AG09309 (cell line): ENCODE measurements around the gene RNF212.
"Not testable (repeated sequence)": the region's sequence is repeated elsewhere in the genome, so short reads cannot be mapped to it uniquely, and the experiment has no call there.

Experiments used
- DNase-seq: peaks from one replicate; pipeline ENCODE4 v3.0.0-alpha.2; 2010; ENCODE audit warnings: low read depth
- H3K4me3 ChIP-seq: 2 replicates; pipeline ENCODE4 v1.5.1; 2011; ENCODE audit warnings: mild to moderate bottlenecking, low read depth, low read length, moderate library complexity; ENCODE audit not compliant: control insufficient read depth
- TF ChIP-seq, protein P1 (sequence below): IDR thresholded peaks from 2 replicates; pipeline ENCODE4 v1.5.1; 2011; ENCODE audit warnings: mild to moderate bottlenecking, low read depth, low read length, inconsistent platforms; ENCODE audit not compliant: insufficient read depth, control insufficient read depth; ENCODE audit errors: missing control alignments

RNF212 gene

DNA sequence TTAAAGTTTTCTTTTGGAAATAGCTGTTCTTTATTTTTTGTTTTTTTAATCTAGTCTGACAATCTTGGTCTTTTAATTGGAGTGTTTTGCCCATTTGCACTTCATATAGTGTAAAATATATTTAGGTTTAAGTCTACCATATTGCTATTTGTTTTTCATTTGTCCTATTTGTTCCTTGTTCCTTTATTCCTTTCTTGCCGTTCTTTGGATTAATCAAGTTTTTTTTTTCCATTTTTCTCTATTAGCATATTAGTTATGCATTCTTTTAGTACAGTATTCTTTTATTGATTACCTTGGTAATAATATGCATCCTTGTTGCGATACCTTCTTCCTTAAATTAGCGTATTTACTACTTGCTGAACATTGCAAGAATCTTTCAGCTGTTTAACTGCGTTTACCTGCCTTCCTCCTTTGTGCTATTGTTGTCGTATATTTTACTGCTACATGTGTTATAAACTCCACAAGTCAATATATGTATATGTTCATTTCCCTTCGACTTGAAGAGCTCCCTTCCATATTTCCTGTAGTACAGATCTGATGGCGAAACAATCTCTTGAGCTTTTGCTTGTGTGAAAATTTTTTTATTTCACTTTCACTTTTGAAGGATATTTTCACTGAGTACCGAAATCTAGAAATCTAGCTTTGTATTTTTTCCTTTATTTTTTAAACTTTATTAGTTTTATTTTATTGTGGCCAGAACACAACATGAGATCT lies 23.9 kb upstream of the RNF212 start:
- H3K4me3 ChIP-seq = no peak overlapping the region
- TF ChIP-seq, protein P1, sequence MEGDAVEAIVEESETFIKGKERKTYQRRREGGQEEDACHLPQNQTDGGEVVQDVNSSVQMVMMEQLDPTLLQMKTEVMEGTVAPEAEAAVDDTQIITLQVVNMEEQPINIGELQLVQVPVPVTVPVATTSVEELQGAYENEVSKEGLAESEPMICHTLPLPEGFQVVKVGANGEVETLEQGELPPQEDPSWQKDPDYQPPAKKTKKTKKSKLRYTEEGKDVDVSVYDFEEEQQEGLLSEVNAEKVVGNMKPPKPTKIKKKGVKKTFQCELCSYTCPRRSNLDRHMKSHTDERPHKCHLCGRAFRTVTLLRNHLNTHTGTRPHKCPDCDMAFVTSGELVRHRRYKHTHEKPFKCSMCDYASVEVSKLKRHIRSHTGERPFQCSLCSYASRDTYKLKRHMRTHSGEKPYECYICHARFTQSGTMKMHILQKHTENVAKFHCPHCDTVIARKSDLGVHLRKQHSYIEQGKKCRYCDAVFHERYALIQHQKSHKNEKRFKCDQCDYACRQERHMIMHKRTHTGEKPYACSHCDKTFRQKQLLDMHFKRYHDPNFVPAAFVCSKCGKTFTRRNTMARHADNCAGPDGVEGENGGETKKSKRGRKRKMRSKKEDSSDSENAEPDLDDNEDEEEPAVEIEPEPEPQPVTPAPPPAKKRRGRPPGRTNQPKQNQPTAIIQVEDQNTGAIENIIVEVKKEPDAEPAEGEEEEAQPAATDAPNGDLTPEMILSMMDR = no peak
- no peak for DNase-seq

DNA sequence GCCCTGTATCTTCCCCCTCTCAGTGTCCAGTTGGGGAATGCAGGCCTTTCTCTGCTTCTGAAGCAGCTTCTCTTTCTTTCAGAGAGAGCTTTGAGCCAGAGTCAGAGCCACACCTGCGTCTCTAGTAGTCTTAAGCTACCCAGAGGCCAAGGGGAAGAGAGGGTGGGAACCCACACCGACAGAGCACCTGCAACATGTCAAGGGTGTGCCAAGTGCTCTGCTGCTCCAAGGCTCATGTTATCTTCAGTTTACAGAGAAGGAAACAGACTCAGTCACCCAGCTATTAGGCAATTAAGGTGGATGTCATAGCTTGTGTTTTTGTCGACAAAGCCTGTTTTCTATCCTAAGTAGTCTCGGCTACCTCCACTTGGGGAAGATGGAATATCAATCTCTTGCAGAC lies 22.7 kb upstream of the RNF212 start:
- DNase-seq = no peak
- H3K4me3 ChIP-seq = no peak overlapping the region
- TF ChIP-seq, protein P1 = no peak

DNA sequence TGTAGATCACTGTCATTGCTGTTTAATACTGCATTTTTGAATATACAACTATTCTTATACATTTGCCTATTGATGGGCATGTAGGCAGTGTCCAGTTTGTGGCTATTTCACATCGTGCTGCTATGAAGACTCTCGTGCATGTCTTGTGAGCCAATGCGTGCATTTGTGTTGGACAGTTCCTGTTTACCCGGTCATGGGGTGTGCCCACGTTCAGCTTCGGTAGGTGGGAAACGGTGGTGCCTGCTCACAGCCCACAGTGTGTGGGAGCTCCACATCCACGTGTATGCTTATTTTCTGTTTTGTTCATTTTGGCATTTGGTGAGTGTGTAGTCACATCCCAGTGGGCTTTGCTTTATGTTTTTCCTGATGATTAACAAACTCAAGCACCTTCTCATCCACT lies 19.7 kb upstream of the RNF212 start:
- H3K4me3 ChIP-seq = no peak overlapping the region
- DNase-seq = no peak
- TF ChIP-seq, protein P1 = no peak

DNA sequence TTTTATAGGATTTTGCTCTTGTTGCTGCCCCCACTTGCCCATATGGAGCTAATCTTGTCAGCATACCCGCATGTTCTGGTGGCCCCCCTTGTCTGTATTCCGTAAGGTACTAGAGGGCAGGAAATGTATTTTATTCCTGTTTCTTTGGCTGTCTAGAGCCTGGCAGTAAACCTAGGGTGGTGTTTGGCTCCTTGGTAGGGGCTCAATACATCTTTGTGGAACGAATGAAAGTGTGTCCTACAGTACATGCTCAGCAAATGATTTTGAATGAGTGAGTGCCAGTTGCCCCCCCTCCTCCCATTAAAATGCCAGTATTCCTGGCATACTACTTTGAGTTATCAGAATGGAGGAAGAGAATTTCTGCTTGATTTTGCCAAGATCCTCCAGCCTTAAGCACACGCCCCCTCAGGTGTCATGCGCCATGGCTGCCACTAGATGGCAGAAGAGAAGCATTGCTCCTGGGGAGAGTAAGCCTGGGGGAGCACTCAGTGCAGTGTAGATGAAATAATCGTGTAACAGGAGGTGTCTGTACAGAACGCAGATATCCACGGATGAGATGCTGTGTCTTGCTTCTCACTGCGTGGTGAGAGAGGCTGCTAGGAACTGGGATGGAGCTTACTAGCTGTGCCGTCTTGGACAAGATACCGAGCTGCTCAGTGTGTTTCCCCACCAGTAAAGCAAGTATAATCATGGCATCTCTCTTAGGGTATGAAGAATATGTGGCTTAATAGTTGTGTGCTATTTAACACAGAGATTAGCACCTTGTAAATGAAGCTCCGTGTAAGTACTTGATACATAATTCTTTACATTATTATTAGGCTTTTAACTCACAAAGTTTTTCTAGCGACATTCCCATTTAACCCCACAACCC lies 17.2 kb upstream of the RNF212 start:
- H3K4me3 ChIP-seq = no peak overlapping the region
- TF ChIP-seq, protein P1 = peak; percentile 100
- DNase-seq = peak; percentile 31

DNA sequence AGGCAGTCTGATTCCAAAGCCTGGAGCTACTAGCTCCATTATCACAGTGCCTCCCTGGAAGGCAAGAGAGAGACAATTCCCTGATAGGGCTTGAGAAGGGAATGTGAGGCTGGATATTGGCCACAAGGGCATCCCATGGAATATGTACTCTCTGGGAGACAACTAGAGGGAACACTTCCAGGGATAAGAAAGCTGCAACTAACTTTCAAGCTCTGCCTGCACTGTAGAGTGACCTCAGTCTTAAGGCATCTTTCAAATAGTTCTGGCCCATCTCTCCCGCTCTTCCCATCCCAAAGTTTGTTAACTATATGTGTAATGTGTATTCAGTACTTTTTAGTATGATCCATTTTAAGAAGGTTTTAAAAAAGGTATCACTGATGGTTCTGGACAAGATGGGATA lies 13.1 kb upstream of the RNF212 start:
- H3K4me3 ChIP-seq = no peak overlapping the region
- peak; percentile 5 for DNase-seq
- TF ChIP-seq, protein P1 = peak; percentile 2

DNA sequence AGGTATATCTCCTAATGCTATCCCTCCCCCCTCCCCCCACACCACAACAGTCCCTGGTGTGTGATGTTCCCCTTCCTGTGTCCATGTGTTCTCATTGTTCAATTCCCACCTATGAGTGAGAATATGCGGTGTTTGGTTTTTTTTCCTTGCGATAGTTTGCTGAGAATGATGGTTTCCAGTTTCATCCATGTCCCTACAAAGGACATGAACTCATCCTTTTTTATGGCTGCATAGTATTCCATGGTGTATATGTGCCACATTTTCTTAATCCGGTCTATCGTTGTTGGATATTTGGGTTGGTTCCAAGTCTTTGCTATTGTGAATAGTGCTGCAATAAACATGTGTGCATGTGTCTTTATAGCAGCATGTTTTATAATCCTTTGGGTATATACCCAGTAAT lies 12.1 kb upstream of the RNF212 start:
- H3K4me3 ChIP-seq, DNase-seq: not testable (repeated sequence)

DNA sequence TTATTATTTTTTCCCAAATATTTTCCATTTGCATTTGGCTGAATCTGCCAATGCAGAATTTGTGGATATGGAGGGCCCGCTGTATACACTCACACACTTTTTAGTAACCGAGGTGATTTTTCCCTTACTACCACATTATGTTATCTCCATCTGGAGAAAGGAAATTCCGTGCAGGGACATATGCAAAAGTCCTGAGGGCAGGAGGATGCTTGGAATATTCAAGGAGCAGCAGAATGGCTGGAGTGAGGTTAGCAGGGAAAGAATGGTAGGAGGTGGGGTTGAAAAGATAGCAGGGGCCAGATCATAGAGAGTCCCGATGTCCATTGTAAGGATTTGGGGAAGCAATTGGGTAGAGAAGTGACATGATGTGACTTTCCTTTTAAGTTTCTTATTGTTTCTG lies 11.5 kb upstream of the RNF212 start:
- H3K4me3 ChIP-seq = no peak overlapping the region
- no peak for DNase-seq
- TF ChIP-seq, protein P1 = no peak
